ENCODE data around the gene MCUB.

The MCUB gene

GRCh38 chr4:109600431-109600830 is 40.4 kb downstream of the MCUB start (continued):
- no peak for TF ChIP-seq ZNF518A (tag by site-specific recombination; conservative IDR thresholded peaks at IDR 0.05; ENCODE audit: low read depth)

GRCh38 chr4:109601336-109601735 is 41.3 kb downstream of the MCUB start:
- TF ChIP-seq, protein P1, sequence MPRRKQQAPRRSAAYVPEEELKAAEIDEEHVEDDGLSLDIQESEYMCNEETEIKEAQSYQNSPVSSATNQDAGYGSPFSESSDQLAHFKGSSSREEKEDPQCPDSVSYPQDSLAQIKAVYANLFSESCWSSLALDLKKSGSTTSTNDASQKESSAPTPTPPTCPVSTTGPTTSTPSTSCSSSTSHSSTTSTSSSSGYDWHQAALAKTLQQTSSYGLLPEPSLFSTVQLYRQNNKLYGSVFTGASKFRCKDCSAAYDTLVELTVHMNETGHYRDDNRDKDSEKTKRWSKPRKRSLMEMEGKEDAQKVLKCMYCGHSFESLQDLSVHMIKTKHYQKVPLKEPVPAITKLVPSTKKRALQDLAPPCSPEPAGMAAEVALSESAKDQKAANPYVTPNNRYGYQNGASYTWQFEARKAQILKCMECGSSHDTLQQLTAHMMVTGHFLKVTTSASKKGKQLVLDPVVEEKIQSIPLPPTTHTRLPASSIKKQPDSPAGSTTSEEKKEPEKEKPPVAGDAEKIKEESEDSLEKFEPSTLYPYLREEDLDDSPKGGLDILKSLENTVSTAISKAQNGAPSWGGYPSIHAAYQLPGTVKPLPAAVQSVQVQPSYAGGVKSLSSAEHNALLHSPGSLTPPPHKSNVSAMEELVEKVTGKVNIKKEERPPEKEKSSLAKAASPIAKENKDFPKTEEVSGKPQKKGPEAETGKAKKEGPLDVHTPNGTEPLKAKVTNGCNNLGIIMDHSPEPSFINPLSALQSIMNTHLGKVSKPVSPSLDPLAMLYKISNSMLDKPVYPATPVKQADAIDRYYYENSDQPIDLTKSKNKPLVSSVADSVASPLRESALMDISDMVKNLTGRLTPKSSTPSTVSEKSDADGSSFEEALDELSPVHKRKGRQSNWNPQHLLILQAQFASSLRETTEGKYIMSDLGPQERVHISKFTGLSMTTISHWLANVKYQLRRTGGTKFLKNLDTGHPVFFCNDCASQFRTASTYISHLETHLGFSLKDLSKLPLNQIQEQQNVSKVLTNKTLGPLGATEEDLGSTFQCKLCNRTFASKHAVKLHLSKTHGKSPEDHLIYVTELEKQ (tag by site-specific recombination; IDR thresholded peaks at IDR 0.05; ENCODE audit: borderline replicate concordance), result no peak
- TF ChIP-seq ZXDB (tag by site-specific recombination; IDR thresholded peaks at IDR 0.05) (no peak), ZNF571 (tag by site-specific recombination; IDR thresholded peaks at IDR 0.05) (no peak), KLF9 (tag by site-specific recombination; IDR thresholded peaks at IDR 0.05; ENCODE audit: low read depth) (no peak), PATZ1 (tag by site-specific recombination; IDR thresholded peaks at IDR 0.05) (no peak), ZNF48 (tag by site-specific recombination; IDR thresholded peaks at IDR 0.05) (no peak), GFI1B (tag by site-specific recombination; IDR thresholded peaks at IDR 0.05) (no peak), ZNF280D (tag by site-specific recombination; IDR thresholded peaks at IDR 0.05) (no peak), KLF17 (tag by site-specific recombination; IDR thresholded peaks at IDR 0.05) (no peak), ZNF561 (tag by site-specific recombination; IDR thresholded peaks at IDR 0.05; ENCODE audit: borderline replicate concordance) (no peak), ZNF26 (tag by site-specific recombination; IDR thresholded peaks at IDR 0.05) (no peak), ZNF518A (tag by site-specific recombination; conservative IDR thresholded peaks at IDR 0.05; ENCODE audit: low read depth) (no peak), ZNF335 (tag by site-specific recombination; conservative IDR thresholded peaks at IDR 0.05) (no peak)
- Histone ChIP-seq H3K4me1 (ENCODE audit: control insufficient read depth, insufficient read depth, low read length) (no peaks in the 10 kb centered on the region), H3K9me3 (ENCODE audit: control insufficient read depth, insufficient read depth, low read depth, low read length) (no peaks in the 10 kb centered on the region), H3K36me3 (ENCODE audit: control insufficient read depth in 2 of 2, insufficient read depth in 1 of 2, low read length in 2 of 2) (no peaks in the 10 kb centered on the region), H3K4me3 (ENCODE audit: low read depth, low read length) (no peak overlapping the region), H3K27ac (ENCODE audit: extremely low read depth, low read depth, low read length) (no peak overlapping the region)
- POLR2A ChIA-PET, result no interaction called here
- CTCF ChIA-PET, result no interaction called here
